RWPE2 (cell line): ENCODE data around the gene CCDC170.

ENCODE experiments used
- ATAC-seq: fragments of 200-7000 bp; cut with Tn5 transposase; 3 replicates; pipeline ENCODE4 v1.9.1; 2021; ENCODE audit warnings: low read depth
- DNase-seq: peaks from one replicate; pipeline ENCODE4 v3.0.0-alpha.2; 2020; ENCODE audit warnings: low spot score
- H3K27ac ChIP-seq: fragments of 450-650 bp; 2 replicates; pipeline ENCODE4 v1.5.1; 2017; ENCODE audit warnings: mild to moderate bottlenecking; ENCODE audit not compliant: poor library complexity, severe bottlenecking
- H3K27me3 ChIP-seq: fragments of 250-450 bp; sonication (Bioruptor Pico); 2 replicates; pipeline ENCODE4 v1.5.1; 2021; ENCODE audit warnings: mild to moderate bottlenecking, moderate library complexity; ENCODE audit not compliant: insufficient read depth, poor library complexity, severe bottlenecking
- H3K36me3 ChIP-seq: fragments of 250-450 bp; sonication (Bioruptor Pico); 2 replicates; pipeline ENCODE4 v1.5.1; 2020; ENCODE audit warnings: low read depth, mild to moderate bottlenecking, moderate library complexity
- H3K4me1 ChIP-seq: fragments of 250-450 bp; sonication (Bioruptor Pico); 2 replicates; pipeline ENCODE4 v1.5.1; 2021; ENCODE audit warnings: mild to moderate bottlenecking, moderate library complexity; ENCODE audit not compliant: insufficient read depth, poor library complexity, severe bottlenecking
- H3K4me3 ChIP-seq: fragments of 250-450 bp; sonication (Bioruptor Pico); 2 replicates; pipeline ENCODE4 v1.5.1; 2021; ENCODE audit warnings: mild to moderate bottlenecking, moderate library complexity; ENCODE audit not compliant: severe bottlenecking
- H3K9me3 ChIP-seq: fragments of 250-450 bp; sonication (Bioruptor Pico); 2 replicates; pipeline ENCODE4 v1.5.1; 2021; ENCODE audit warnings: mild to moderate bottlenecking, moderate library complexity; ENCODE audit not compliant: severe bottlenecking
- TF ChIP-seq, protein P1 (sequence below): fragments of 450-650 bp; IDR thresholded peaks from one replicate; pipeline ENCODE4 v1.5.1; 2017; ENCODE audit warnings: mild to moderate bottlenecking, moderate library complexity; ENCODE audit not compliant: poor library complexity, severe bottlenecking

CCDC170 gene

DNA sequence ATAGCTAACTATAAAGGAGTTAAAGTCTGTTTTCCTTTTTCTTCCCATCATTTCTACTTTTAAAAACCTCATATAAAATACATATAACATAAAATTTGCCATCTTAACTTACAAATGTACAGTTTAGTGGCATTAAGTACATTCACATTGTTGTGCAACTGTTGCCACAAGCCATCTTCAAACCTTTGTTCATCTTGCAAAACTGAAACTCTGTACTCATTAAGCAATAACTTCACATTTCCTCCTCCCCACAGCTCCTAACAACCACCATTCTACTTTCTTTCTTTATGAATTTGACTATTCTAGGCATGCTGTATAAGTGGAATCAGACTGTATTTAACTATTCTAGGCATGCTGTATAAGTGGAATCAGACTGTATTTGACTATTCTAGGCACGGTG lies 4.5 kb downstream of the CCDC170 start:
- Histone ChIP-seq H3K27me3 (no peaks in the 10 kb centered on the region), H3K9me3 (no peaks in the 10 kb centered on the region), H3K4me1 (peaks cover 8% of the 10 kb centered on the region), H3K27ac (no peak overlapping the region), H3K36me3 (no peaks in the 10 kb centered on the region), H3K4me3 (no peak overlapping the region)
- TF ChIP-seq, protein P1, sequence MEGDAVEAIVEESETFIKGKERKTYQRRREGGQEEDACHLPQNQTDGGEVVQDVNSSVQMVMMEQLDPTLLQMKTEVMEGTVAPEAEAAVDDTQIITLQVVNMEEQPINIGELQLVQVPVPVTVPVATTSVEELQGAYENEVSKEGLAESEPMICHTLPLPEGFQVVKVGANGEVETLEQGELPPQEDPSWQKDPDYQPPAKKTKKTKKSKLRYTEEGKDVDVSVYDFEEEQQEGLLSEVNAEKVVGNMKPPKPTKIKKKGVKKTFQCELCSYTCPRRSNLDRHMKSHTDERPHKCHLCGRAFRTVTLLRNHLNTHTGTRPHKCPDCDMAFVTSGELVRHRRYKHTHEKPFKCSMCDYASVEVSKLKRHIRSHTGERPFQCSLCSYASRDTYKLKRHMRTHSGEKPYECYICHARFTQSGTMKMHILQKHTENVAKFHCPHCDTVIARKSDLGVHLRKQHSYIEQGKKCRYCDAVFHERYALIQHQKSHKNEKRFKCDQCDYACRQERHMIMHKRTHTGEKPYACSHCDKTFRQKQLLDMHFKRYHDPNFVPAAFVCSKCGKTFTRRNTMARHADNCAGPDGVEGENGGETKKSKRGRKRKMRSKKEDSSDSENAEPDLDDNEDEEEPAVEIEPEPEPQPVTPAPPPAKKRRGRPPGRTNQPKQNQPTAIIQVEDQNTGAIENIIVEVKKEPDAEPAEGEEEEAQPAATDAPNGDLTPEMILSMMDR: no peak
- ATAC-seq: no peak
- no peak for DNase-seq

DNA sequence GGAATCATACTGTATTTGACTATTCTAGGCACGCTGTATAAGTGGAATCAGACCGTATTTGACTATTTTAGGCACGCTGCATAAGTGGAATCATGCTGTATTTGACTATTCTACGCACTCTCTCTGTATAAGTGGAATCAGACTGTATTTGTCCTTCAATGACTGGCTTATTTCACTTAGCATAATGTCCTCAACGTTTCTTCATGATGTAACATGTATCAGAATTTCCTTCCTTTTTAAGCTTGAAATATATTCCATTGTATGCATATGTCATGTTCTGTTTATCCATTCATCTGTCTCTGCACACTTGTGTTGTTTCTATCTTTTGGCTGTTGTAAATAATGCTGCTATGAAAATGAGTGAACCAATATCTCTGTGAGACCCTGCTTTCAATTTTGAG lies 5.7 kb downstream of the CCDC170 start:
- TF ChIP-seq, protein P1: no peak
- Histone ChIP-seq H3K4me3 (no peak overlapping the region), H3K27ac (no peak overlapping the region), H3K36me3 (no peaks in the 10 kb centered on the region), H3K27me3 (no peaks in the 10 kb centered on the region), H3K9me3 (no peaks in the 10 kb centered on the region), H3K4me1 (peaks cover 8% of the 10 kb centered on the region)
- DNase-seq (no peak), ATAC-seq (no peak)

DNA sequence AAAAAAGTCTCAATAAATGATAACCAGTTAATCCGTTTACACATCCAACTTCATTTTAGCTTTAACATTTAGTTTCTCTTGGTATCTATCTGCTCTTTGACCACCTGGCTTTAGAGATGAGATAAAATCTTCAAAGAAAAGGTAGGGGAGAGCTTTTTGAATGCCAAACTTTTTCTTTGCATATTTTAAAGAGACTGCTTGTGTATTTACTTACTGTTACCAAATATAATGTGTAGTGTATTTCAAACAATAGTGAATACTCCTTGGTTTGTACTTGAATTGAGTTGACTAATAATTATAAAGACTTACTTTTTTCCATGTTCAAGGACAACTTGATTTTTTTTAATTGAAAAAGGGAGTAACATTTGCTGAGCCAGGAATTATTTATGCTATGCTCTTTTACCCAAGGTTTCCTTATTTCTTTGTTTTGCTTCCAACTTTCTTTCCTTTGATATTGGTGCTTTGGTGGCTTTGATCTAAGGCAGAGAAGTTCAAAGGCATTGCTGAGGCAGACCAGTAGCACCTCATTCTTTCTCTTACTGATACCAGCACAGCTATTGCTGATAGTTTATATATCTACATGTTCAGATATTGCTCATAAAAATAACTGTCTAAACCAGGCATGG lies 7.8 kb downstream of the CCDC170 start:
- no peak overlapping the region for H3K27ac ChIP-seq

DNA sequence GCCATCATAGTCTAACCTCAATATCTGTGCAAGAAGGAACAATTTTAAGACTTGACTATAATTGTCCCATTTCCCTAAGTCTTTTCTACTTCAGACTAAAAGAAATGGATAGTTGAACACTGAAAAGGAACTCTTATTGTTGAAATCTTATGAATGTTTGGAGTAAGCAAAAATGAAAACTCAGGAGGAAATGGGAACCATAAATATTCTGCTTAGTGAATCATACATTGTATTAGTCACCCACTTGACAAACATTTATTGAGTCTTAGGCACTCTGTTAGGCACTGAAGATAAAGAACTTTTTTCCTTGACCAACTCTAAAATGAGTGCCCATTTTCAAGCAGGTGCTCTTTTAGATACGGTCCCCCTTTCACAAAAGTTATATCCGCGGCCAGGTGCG lies 8.7 kb downstream of the CCDC170 start:
- Histone ChIP-seq H3K4me1 (peaks cover 8% of the 10 kb centered on the region), H3K9me3 (no peaks in the 10 kb centered on the region), H3K27me3 (no peaks in the 10 kb centered on the region), H3K4me3 (no peak overlapping the region), H3K36me3 (no peaks in the 10 kb centered on the region), H3K27ac (no peak overlapping the region)
- ATAC-seq: peak; percentile 82
- TF ChIP-seq, protein P1: no peak
- DNase-seq: no peak

More for the DNA sequence above, 7.8 kb downstream of the CCDC170 start:
- no peaks in the 10 kb centered on the region for H3K9me3 ChIP-seq
- TF ChIP-seq, protein P1: no peak
- no peaks in the 10 kb centered on the region for H3K27me3 ChIP-seq
- no peaks in the 10 kb centered on the region for H3K36me3 ChIP-seq
- no peak for DNase-seq
- H3K4me1 ChIP-seq: peaks cover 8% of the 10 kb centered on the region
- no peak for ATAC-seq
- H3K4me3 ChIP-seq: no peak overlapping the region

DNA sequence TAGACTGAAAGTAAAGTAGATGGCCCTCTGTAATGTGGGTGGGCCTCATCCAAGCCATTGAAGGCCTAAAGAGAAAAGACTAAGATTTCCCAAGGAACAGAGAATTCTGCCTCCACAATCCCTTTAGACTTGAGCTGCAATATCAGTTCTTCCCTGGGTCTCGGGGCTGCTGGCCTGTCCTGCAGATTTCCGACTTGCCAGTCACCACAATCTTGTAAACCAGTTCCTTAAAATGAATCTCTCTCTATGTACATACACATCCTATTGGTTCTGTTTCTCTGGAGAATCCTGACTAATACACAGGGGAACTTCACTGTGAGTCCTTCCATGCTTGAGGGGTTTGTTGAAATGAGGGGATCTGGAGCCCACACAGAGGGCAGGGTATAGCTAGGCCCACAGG lies 12.9 kb downstream of the CCDC170 start:
- DNase-seq (no peak), ATAC-seq (no peak)
- Histone ChIP-seq H3K9me3 (no peaks in the 10 kb centered on the region), H3K27ac (no peak overlapping the region), H3K36me3 (no peaks in the 10 kb centered on the region), H3K4me3 (no peak overlapping the region), H3K4me1 (peaks cover 8% of the 10 kb centered on the region), H3K27me3 (no peaks in the 10 kb centered on the region)
- TF ChIP-seq, protein P1: no peak
